ENCODE measurements around the gene HEATR3. TPM values are rescaled to one million over a fixed set of nuclear protein-coding genes. Genes with fewer than 3 reads are reported as not detected.

HEATR3 gene
- total and polyA plus RNA-seq, 2 donors = 7.4 to 19.4 TPM

- WGBS = 69% methylated on average over 12 of the region's 12 CpGs
- no peak for DNase-seq (ENCODE audit: extremely low spot score)
- no peak overlapping the region for H3K27ac ChIP-seq (ENCODE audit: low read depth)
- no peaks in the 10 kb centered on the region for H3K36me3 ChIP-seq (ENCODE audit: insufficient read depth)
- no peaks in the 10 kb centered on the region for H3K4me1 ChIP-seq (ENCODE audit: insufficient read depth)
- no peak overlapping the region for H3K4me3 ChIP-seq (ENCODE audit: low read depth, low read length)
Measured at GRCh38 chr16:50093607-50094539, 28.1 kb downstream of the HEATR3 start.

GRCh38 chr16:50096791-50097190 is 31.0 kb downstream of the HEATR3 start:
- WGBS = 81% methylated on average over 3 of the region's 3 CpGs
- DNase-seq (ENCODE audit: extremely low spot score) = no peak
- Histone ChIP-seq H3K4me3 (ENCODE audit: low read depth, low read length) (no peak overlapping the region), H3K27ac (ENCODE audit: low read depth) (no peak overlapping the region), H3K36me3 (ENCODE audit: insufficient read depth) (no peaks in the 10 kb centered on the region), H3K4me1 (ENCODE audit: insufficient read depth) (no peaks in the 10 kb centered on the region)

GRCh38 chr16:50099957-50100648 is 34.3 kb downstream of the HEATR3 start:
- Histone ChIP-seq H3K4me3 (ENCODE audit: low read depth, low read length) (no peak overlapping the region), H3K27ac (ENCODE audit: low read depth) (no peak overlapping the region), H3K36me3 (ENCODE audit: insufficient read depth) (no peaks in the 10 kb centered on the region), H3K4me1 (ENCODE audit: insufficient read depth) (no peaks in the 10 kb centered on the region)
- no peak for DNase-seq (ENCODE audit: extremely low spot score)
- 87% methylated on average over 6 of the region's 6 CpGs for WGBS

GRCh38 chr16:50102051-50102746 is 36.4 kb downstream of the HEATR3 start:
- WGBS = 93% methylated on average over 6 of the region's 6 CpGs
- Histone ChIP-seq H3K4me3 (ENCODE audit: low read depth, low read length) (no peak overlapping the region), H3K4me1 (ENCODE audit: insufficient read depth) (no peaks in the 10 kb centered on the region), H3K36me3 (ENCODE audit: insufficient read depth) (no peaks in the 10 kb centered on the region), H3K27ac (ENCODE audit: low read depth) (no peak overlapping the region)
- no peak for DNase-seq (ENCODE audit: extremely low spot score)

- H3K4me3 ChIP-seq (ENCODE audit: low read depth, low read length) = no peak overlapping the region
- DNase-seq (ENCODE audit: extremely low spot score) = no peak
- no peak overlapping the region for H3K27ac ChIP-seq (ENCODE audit: low read depth)
- no peaks in the 10 kb centered on the region for H3K4me1 ChIP-seq (ENCODE audit: insufficient read depth)
- H3K36me3 ChIP-seq (ENCODE audit: insufficient read depth) = no peaks in the 10 kb centered on the region
- WGBS = 83% methylated on average over 5 of the region's 5 CpGs
Measured at GRCh38 chr16:50103764-50104163, 38.0 kb downstream of the HEATR3 start.

- Histone ChIP-seq H3K4me1 (ENCODE audit: insufficient read depth) (no peaks in the 10 kb centered on the region), H3K27ac (ENCODE audit: low read depth) (no peak overlapping the region), H3K36me3 (ENCODE audit: insufficient read depth) (no peaks in the 10 kb centered on the region), H3K4me3 (ENCODE audit: low read depth, low read length) (no peak overlapping the region)
- DNase-seq (ENCODE audit: extremely low spot score) = no peak
- WGBS = 69% methylated on average over 8 of the region's 8 CpGs
Measured at GRCh38 chr16:50114357-50115129, 48.8 kb downstream of the HEATR3 start.

- Histone ChIP-seq H3K27ac (ENCODE audit: low read depth) (no peak overlapping the region), H3K4me1 (ENCODE audit: insufficient read depth) (no peaks in the 10 kb centered on the region), H3K36me3 (ENCODE audit: insufficient read depth) (no peaks in the 10 kb centered on the region), H3K4me3 (ENCODE audit: low read depth, low read length) (no peak overlapping the region)
- no peak for DNase-seq (ENCODE audit: extremely low spot score)
Measured at GRCh38 chr16:50120711-50121110, 54.9 kb downstream of the HEATR3 start.

- Histone ChIP-seq H3K4me3 (ENCODE audit: low read depth, low read length) (no peak overlapping the region), H3K27ac (ENCODE audit: low read depth) (no peak overlapping the region), H3K4me1 (ENCODE audit: insufficient read depth) (no peaks in the 10 kb centered on the region), H3K36me3 (ENCODE audit: insufficient read depth) (no peaks in the 10 kb centered on the region)
- DNase-seq (ENCODE audit: extremely low spot score) = no peak
- WGBS = 72% methylated on average over 4 of the region's 4 CpGs
Measured at GRCh38 chr16:50121278-50121677, 55.5 kb downstream of the HEATR3 start.

GRCh38 chr16:50121721-50122445 is 56.1 kb downstream of the HEATR3 start:
- 70% methylated on average over 14 of the region's 14 CpGs for WGBS
- DNase-seq (ENCODE audit: extremely low spot score) = no peak

GRCh38 chr16:50123417-50123816 is 57.6 kb downstream of the HEATR3 start:
- H3K27ac ChIP-seq (ENCODE audit: low read depth) = no peak overlapping the region
- 98% methylated on average over 1 of the region's 1 CpG for WGBS
- H3K4me1 ChIP-seq (ENCODE audit: insufficient read depth) = no peaks in the 10 kb centered on the region
- no peaks in the 10 kb centered on the region for H3K36me3 ChIP-seq (ENCODE audit: insufficient read depth)
- H3K4me3 ChIP-seq (ENCODE audit: low read depth, low read length) = no peak overlapping the region
- no peak for DNase-seq (ENCODE audit: extremely low spot score)

More at GRCh38 chr16:50121721-50122445, 56.1 kb downstream of the HEATR3 start:
- Histone ChIP-seq H3K27ac (ENCODE audit: low read depth) (no peak overlapping the region), H3K4me1 (ENCODE audit: insufficient read depth) (no peaks in the 10 kb centered on the region), H3K4me3 (ENCODE audit: low read depth, low read length) (no peak overlapping the region), H3K36me3 (ENCODE audit: insufficient read depth) (no peaks in the 10 kb centered on the region)

GRCh38 chr16:50124769-50125168 is 59.0 kb downstream of the HEATR3 start:
- 84% methylated on average over 2 of the region's 2 CpGs for WGBS
- Histone ChIP-seq H3K4me1 (ENCODE audit: insufficient read depth) (no peaks in the 10 kb centered on the region), H3K36me3 (ENCODE audit: insufficient read depth) (no peaks in the 10 kb centered on the region), H3K4me3 (ENCODE audit: low read depth, low read length) (no peak overlapping the region), H3K27ac (ENCODE audit: low read depth) (no peak overlapping the region)
- no peak for DNase-seq (ENCODE audit: extremely low spot score)

- Histone ChIP-seq H3K27ac (ENCODE audit: low read depth) (no peak overlapping the region), H3K4me3 (ENCODE audit: low read depth, low read length) (no peak overlapping the region), H3K36me3 (ENCODE audit: insufficient read depth) (no peaks in the 10 kb centered on the region), H3K4me1 (ENCODE audit: insufficient read depth) (no peaks in the 10 kb centered on the region)
- DNase-seq (ENCODE audit: extremely low spot score) = no peak
- whole genome bisulfite sequencing = 91% methylated on average over 4 of the region's 4 CpGs
Measured at GRCh38 chr16:50126183-50126582, 60.4 kb downstream of the HEATR3 start.

All from urinary bladder (tissue), 4 donors.